Ammon's horn (tissue), 1 donor: ENCODE results near the gene TCOF1.

Experiments used
- DNase-seq: peaks from one replicate; pipeline ENCODE4 v3.0.0-alpha.2; 2016; ENCODE audit warnings: low spot score

TCOF1 gene, protein sequence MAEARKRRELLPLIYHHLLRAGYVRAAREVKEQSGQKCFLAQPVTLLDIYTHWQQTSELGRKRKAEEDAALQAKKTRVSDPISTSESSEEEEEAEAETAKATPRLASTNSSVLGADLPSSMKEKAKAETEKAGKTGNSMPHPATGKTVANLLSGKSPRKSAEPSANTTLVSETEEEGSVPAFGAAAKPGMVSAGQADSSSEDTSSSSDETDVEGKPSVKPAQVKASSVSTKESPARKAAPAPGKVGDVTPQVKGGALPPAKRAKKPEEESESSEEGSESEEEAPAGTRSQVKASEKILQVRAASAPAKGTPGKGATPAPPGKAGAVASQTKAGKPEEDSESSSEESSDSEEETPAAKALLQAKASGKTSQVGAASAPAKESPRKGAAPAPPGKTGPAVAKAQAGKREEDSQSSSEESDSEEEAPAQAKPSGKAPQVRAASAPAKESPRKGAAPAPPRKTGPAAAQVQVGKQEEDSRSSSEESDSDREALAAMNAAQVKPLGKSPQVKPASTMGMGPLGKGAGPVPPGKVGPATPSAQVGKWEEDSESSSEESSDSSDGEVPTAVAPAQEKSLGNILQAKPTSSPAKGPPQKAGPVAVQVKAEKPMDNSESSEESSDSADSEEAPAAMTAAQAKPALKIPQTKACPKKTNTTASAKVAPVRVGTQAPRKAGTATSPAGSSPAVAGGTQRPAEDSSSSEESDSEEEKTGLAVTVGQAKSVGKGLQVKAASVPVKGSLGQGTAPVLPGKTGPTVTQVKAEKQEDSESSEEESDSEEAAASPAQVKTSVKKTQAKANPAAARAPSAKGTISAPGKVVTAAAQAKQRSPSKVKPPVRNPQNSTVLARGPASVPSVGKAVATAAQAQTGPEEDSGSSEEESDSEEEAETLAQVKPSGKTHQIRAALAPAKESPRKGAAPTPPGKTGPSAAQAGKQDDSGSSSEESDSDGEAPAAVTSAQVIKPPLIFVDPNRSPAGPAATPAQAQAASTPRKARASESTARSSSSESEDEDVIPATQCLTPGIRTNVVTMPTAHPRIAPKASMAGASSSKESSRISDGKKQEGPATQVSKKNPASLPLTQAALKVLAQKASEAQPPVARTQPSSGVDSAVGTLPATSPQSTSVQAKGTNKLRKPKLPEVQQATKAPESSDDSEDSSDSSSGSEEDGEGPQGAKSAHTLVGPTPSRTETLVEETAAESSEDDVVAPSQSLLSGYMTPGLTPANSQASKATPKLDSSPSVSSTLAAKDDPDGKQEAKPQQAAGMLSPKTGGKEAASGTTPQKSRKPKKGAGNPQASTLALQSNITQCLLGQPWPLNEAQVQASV (N-terminal part only)

GRCh38 chr5:150357326-150358260, at the start of gene TCOF1:
Gene TCOF1 (plus strand): TSS chr5:150357697. CDS start chr5:150357747, 50 bp downstream.
- peak; percentile 97 for DNase-seq

DNA sequence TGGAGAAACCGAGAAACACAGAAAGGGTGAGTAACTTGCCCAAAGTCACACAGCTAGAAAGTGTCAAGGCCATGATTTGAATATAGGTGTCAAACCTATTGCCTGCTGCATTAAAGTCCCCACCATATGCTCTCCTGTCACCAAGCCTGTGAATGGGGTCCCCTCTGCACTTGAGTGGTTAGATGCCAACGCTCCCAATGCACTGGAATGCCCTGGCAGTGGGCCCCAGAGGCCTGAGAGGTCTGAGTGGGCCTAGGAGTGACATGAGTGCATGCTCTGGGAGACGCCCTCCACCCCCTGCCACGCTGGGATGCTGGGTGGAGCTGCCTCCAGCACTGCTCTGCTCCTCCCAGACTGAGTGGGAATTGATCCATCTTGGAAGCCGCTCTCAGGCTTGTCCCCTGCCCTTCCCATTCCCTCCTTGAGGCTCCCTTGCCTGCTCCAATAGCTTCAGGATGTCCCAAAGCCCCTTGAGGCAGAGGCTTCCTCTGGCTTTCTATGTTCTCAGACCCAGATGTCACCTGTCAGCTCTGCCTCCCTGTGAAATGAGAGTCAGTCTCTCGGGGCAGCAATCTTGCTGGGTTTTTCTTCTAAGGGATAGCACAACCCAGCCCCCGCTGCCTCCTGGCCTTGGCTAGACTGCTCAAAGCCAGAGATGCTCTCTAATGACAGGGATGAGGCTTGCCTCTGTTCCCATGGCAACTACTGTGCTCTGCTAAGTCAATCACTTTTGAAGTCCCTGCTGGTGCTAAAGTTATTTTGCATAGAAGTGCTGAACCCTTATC, 48.2 kb upstream of the TCOF1 start:
- DNase-seq: peak; percentile 64

- DNase-seq: no peak
Measured at GRCh38 chr5:150309886-150310239, 47.6 kb upstream of the TCOF1 start.

DNA sequence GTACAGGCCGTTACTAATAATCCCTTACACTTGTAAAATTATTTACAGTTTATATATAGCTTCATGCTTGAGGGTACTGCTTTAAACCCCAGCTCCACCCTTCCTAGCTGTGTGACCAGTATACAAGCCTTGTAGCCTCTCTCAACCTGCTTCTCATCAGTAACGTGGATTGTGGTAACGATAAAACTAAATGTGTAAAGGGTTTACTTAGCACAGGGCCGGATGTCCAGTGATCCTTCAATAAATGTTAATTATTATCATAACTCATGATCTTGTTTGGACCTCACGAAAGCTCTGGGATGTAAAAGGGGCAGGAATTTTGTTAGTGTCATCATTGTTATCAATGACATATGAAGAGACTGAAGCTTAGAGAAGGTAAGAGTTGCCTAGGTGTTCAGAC, 47.3 kb upstream of the TCOF1 start:
- no peak for DNase-seq

DNA sequence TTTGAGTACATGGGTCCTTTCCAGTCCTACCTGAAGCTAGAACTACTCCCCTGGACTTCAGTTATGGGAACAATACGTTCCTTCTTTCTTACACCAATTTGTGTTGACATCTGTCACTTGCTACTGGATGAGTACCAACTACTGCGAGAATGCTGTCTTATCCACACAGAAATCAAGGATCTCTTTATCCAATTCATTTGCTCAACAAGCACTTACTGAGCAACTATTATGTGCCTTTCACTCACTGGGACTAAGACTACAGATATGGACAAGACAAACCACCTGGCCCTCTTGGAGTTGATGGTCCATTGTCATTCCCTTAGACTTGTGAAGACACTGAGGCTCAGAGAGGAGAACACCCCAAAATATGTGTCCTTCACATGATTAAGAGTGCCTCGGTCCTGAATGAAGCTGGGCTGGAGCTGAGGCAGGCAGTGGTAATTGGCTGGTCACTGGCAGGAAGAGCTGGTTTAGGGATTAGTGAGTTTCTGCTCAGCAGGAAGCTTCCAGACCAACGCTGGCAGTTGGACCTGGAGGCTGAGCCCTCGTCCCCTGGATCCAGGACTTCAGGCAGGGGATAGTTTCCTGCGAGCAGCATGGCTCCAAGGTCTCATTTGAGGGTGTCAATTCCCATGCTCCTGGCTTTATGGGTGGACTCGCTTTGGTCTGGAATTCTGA, 46.3 kb upstream of the TCOF1 start:
- no peak for DNase-seq

DNA sequence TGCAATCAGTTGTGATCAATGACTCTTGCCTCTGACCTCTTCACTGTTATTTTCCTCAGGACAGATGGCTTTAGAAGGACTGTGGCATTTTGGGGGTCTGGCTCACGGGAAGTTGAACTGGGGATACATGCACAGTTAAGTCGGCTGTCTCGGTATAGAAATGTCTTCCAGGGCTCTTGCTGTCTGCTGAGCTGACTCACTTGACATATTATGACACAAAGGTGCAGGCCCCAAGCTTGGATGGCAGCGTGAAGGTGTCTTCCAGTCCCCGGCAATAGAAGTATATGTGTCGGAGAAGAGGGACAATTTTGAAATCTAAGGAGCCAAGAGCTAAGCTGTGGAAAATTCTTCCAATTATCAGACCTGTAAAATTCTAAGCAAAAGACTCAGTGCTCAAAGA, 45.0 kb upstream of the TCOF1 start:
- DNase-seq: no peak

GRCh38 chr5:150313501-150313900, 44.0 kb upstream of the TCOF1 start:
- DNase-seq: no peak

DNA sequence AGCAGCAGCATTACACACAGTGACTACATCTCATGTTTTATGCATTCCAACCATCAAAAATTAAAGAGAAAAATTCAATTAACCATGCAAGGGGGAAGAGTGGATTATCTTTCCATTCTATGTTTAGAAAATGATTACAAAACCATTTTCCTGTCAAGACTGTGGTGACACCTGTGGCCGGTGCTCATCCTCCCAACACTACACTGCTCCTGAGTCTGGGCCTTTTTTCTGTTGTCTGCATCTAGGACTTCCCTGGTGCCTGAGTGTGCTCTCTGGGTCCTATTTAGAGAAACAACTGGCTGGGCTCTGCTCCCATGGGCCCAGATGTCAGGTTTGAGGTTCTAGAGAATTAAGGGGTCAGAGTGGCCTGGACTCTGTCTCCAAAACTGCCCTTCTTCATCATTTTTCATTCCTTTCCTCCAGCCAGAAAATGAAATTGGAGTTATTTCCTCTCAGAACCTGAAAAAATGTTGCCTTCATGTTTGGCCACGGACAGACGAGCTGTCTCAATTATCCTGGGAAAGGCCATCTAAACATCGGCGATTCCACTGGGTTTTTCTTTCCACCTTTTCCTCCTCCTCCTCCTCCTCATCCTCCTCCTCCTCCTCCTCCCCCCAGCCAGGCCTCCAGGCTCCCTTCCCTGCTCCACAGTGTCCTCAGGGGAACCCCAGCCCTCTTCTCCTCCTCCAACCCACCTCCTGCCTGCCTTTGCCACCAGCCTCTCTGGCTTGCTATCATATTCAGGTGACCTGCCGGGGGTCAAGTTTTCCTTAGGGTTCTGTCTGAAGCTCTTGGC, 43.4 kb upstream of the TCOF1 start:
- DNase-seq: no peak

GRCh38 chr5:150315245-150315644, 42.3 kb upstream of the TCOF1 start:
- no peak for DNase-seq

DNA sequence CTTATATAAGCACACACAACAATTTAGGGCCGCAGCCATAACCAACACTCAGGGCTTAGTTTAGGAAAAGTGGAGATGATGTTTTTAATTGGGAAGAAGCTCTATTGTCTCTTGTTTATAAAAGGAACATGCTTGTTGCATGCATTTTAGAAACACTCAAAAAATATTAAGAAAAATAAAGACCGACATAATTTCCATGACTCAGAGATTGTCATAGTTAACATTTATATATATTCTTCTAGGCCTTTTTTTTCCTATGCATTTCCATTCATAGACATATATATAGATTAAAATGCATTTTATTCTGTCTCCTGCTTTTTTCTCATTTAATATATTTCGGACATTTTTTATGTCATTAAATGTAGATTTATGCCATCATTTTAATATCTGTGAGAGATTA, 41.2 kb upstream of the TCOF1 start:
- no peak for DNase-seq

DNA sequence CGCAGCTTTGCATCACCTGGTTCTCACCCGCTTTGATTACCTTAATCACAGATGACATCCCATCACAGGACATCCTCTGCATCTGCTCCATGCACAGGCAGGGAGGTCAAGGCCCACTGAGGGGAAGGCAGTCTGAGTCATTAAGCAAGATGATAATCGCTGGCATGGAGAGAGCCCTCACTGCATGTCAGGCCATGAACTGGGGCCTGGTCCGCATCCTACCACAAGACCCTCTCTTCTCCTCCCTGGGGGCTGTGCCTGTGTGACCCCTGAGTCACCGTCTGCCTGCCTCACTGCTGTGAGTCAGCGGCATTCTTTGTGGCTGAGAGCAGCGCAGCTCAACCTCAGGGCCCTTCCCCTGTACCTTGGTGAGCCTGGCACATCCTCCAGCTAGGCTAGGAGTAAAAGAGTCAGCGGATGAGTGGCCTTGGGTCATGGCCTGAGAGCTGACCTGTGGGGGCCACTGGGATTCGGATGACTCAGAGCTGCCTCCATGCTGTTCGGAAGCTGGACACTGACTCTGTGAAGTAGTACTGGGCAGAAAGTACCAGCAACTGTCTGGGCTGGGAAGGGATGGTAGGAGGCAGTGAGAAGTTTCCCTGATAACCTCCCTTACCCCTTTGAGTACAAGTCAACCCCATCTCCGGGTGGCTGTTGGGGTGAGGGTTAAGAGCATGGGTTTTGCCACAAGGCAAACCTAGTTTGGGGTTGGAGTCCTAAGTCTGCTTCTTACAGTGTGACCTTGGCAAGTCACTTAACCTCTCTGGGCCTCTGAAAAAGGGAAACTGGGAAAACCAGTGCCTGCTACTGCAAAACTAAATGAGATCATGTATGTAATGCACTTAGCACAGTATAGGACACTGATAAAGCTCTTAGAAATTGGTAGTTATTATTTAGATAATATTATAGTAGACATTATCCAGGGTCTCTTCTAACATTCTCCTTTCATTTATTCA, 40.2 kb upstream of the TCOF1 start:
- no peak for DNase-seq

GRCh38 chr5:150318613-150319483, 38.6 kb upstream of the TCOF1 start:
- DNase-seq: no peak

- no peak for DNase-seq
Measured at GRCh38 chr5:150319484-150319790, 38.1 kb upstream of the TCOF1 start.

DNA sequence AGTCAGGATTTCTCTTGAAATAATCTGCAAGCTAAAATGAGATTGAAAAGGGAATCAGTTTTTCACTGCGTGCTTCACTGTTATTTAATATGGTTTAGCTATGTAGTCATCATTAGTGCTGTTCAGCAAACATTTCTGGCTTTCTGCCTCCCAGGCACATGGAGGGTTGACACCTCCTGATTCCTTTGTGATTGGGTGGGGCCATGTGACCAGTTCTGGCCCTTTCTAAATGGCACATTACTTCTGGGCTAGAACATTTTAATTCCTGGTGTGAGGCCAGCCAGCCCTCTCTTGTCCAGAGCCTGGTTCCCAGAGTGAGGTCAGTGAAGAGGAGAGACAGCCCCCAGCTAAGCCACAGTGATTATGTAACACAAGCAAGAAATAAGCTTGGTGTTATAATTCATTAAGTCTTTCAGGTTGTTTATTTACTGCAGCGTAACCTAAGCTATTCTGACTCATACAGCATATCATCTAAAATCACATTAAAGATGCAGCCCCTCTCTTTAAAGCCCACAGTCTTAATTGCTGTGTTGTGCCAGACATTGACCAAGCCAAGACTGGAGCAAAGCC, 37.4 kb upstream of the TCOF1 start:
- peak; percentile 86 for DNase-seq

GRCh38 chr5:150321211-150321610, 36.3 kb upstream of the TCOF1 start:
- DNase-seq: no peak

GRCh38 chr5:150321784-150322183, 35.7 kb upstream of the TCOF1 start:
- no peak for DNase-seq

DNA sequence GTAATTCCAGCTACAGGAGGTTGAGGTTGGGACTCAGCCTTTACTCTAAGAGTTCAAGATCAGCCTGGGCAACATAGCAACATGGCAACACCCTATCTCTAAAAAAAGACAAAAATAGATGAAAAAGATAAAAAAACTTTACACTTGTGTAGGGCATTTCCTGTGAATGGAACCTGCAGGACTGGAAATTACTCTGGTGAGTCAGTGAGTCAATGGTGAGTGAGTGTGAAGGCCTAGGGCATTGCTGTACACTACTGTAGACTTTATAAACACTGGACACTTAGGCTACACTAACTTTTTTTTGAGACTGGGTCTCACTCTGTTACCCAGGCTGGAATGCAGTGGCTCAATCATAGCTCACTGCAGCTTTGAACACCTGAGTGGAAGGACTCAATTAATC, 35.3 kb upstream of the TCOF1 start:
- DNase-seq: no peak
